Astrocyte of the spinal cord (primary cell): ENCODE measurements around the gene EOGT.

ENCODE experiments used
- DNase-seq: peaks from one replicate; pipeline ENCODE4 v3.0.0; 2011; ENCODE audit warnings: low read depth, low spot score
- H3K4me3 ChIP-seq: 2 replicates; pipeline ENCODE4 v1.5.1; 2011; ENCODE audit warnings: low read depth, mild to moderate bottlenecking, low read length, moderate library complexity
- CTCF ChIP-seq: IDR thresholded peaks from 2 replicates; pipeline ENCODE4 v1.5.1; 2012; ENCODE audit warnings: low read depth, mild to moderate bottlenecking, low read length, inconsistent platforms
- in situ Hi-C: cut with HindIII; loops from 2 replicates; pipeline ENCODE4 v1.10.0; 2017; ENCODE audit warnings: low sequenced_read_pairs

The EOGT gene

GRCh38 chr3:69048990-69049389 is 35.5 kb upstream of the EOGT start:
- no peak for DNase-seq
- no peak for TF ChIP-seq CTCF
- no peak overlapping the region for H3K4me3 ChIP-seq
- in situ Hi-C loops = no loop called here

DNA sequence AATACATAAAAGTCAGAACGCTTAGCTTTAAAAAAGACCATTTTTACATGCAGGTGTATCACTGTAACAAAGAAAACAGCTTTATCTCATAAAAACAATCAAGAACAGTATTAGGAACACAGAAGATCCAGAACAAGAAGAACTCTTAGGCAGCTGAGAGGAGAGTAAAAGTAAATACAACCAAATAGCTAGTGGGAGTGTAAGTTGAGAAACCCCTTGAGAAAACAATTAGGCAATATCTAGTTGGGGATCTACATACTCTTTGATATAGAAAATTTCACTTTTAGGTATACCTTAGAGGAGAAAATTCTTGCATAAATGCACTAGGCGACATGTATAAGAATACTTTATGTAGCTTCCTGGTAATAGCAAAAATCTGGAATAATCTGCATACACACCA is 31.1 kb upstream of the EOGT start:
- in situ Hi-C loops = no loop called here
- no peak for DNase-seq
- H3K4me3 ChIP-seq = no peak overlapping the region
- TF ChIP-seq CTCF = no peak

- peak; percentile 88 for DNase-seq
- H3K4me3 ChIP-seq = no peak overlapping the region
- in situ Hi-C loops = no loop called here
- no peak for TF ChIP-seq CTCF
These were observed 20.0 kb upstream of the EOGT start for GRCh38 chr3:69033470-69033869.

- no peak overlapping the region for H3K4me3 ChIP-seq
- in situ Hi-C loops = no loop called here
- no peak for DNase-seq
- TF ChIP-seq CTCF = no peak
These were observed 19.3 kb upstream of the EOGT start for GRCh38 chr3:69032737-69033136.

DNA sequence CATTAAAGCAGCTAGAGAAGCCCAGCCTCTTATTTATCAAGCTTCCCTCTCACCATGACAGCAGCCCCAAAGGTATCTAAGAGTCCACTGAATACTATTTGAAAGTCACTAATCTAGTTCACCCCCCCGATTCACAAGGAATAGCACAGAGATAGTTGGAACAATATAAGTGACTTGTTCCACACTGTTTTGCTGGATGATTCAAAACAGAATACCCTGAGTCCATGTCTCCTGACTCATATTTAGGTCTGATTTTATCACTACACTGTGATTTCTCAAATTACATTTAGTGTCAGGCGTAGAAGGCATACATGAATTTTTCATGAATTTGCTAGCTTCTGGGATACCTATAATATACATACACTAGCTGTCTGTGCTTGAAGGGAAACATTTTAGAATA is 18.7 kb upstream of the EOGT start:
- TF ChIP-seq CTCF = no peak
- peak; percentile 64 for DNase-seq
- in situ Hi-C loops = no loop called here
- H3K4me3 ChIP-seq = no peak overlapping the region

DNA sequence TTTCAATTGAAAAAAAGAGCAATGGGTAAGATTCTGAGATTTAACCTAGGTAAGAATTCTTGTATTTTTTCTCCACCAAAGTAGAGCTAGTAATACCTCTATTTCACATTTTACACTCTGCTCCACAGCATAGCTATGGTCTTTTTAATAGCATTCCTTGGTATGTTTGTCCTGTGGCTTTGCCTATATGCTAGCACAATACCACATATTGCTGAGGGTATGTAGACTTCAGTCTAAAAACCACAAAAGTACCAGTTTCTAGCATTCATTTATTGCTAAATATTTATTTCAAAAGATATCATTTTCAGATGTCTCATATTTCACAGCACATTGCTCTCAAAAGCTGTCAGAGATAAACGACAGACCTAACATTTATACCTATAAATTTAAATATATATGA is 18.2 kb upstream of the EOGT start:
- DNase-seq = peak; percentile 24
- no peak overlapping the region for H3K4me3 ChIP-seq
- TF ChIP-seq CTCF = no peak
- in situ Hi-C loops = no loop called here

DNA sequence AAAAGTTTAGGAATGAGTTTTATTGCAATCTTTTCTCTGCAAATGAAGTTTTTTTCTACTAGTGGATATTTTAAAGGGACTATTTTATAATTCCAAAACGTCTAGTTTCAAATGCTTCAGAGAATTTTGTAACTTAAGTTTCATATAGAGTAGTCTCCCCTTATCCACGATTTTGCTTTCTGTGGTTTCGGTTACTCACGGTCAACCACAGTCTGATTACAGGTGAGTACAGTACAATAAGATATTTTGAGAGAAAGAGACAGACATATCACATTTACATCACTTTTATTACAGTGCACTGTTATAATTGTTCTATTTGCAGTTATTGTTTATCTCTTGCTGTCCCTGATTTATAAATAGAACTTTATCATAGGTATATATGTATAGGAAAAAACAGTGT is 7.4 kb upstream of the EOGT start:
- DNase-seq = no peak
- TF ChIP-seq CTCF = no peak
- in situ Hi-C loops = no loop called here
- no peak overlapping the region for H3K4me3 ChIP-seq
